ENCODE measurements around the gene CDK4. TPM values are rescaled to one million over a fixed set of nuclear protein-coding genes. Genes with fewer than 3 reads are reported as not detected.

Gene CDK4
- total and polyA plus RNA-seq, 2 of the 13 experiments (the other 11 are each of a cell fraction or from before 2014, with no cell fraction given): 191 to 209 TPM

GRCh38 chr12:57771873-57772428 lies 19.8 kb upstream of the CDK4 start, which contains the start of gene METTL1 (continued):
- TF ChIP-seq ASH2L (IDR thresholded peaks at IDR 0.05; ENCODE audit: insufficient read length, low read depth, low read length): peak; percentile 85
- TF ChIP-seq MNT (IDR thresholded peaks at IDR 0.05): peak; percentile 98
- TF ChIP-seq GLI4 (CRISPR knock-in tag; IDR thresholded peaks at IDR 0.05; ENCODE audit: borderline replicate concordance): no peak; the same call in 1 of the 2 replicates
- TF ChIP-seq ZFP91 (CRISPR knock-in tag; IDR thresholded peaks at IDR 0.05; ENCODE audit: borderline replicate concordance): peak; percentile 100
- no peak; the same call in 1 of the 2 replicates for TF ChIP-seq FOSL2 (CRISPR knock-in tag; IDR thresholded peaks at IDR 0.05)
- TF ChIP-seq ZNF740 (CRISPR knock-in tag; IDR thresholded peaks at IDR 0.05): no peak
- no peak for TF ChIP-seq RBM22 (optimal IDR thresholded peaks at IDR 0.05; ENCODE audit: low read length)
- TF ChIP-seq ZKSCAN5 (CRISPR knock-in tag; IDR thresholded peaks at IDR 0.05): no peak
- peak; percentile 41; the same call in 1 of the 2 replicates for TF ChIP-seq ZNF33B (CRISPR knock-in tag; IDR thresholded peaks at IDR 0.05)
- no peak; the same call in 1 of the 2 replicates for TF ChIP-seq ZNF451 (CRISPR knock-in tag; IDR thresholded peaks at IDR 0.05)
- peak; percentile 96 for TF ChIP-seq BORCS8-MEF2B (CRISPR knock-in tag; IDR thresholded peaks at IDR 0.05)
- TF ChIP-seq PREB (CRISPR knock-in tag; IDR thresholded peaks at IDR 0.05): no peak
- TF ChIP-seq MTA3 (CRISPR knock-in tag; IDR thresholded peaks at IDR 0.05): no peak
- peak; percentile 37; the same call in 1 of the 2 replicates for TF ChIP-seq ZNF124 (CRISPR knock-in tag; IDR thresholded peaks at IDR 0.05)
- TF ChIP-seq ZNF501 (CRISPR knock-in tag; IDR thresholded peaks at IDR 0.05): peak; percentile 96
- TF ChIP-seq NAIF1 (CRISPR knock-in tag; IDR thresholded peaks at IDR 0.05; ENCODE audit: borderline replicate concordance): peak; percentile 57; the same call in 1 of the 2 replicates
- TF ChIP-seq HMG20A (CRISPR knock-in tag; IDR thresholded peaks at IDR 0.05; ENCODE audit: borderline replicate concordance): no peak
- peak; percentile 69; the same call in 1 of the 2 replicates for TF ChIP-seq SIX4 (CRISPR knock-in tag; IDR thresholded peaks at IDR 0.05)
- TF ChIP-seq ZNF317 (CRISPR knock-in tag; IDR thresholded peaks at IDR 0.05): no peak; the same call in 1 of the 2 replicates
- TF ChIP-seq HES4 (CRISPR knock-in tag; IDR thresholded peaks at IDR 0.05; ENCODE audit: borderline replicate concordance): peak; percentile 56; the same call in 1 of the 2 replicates
- 0 out of 2 replicates have a peak, but pooled peaks have one; percentile 27 for TF ChIP-seq ARID3A (IDR thresholded peaks at IDR 0.05; ENCODE audit: low read depth, low read length)
- TF ChIP-seq ZSCAN25 (CRISPR knock-in tag; IDR thresholded peaks at IDR 0.05): 0 out of 2 replicates have a peak, but pooled peaks have one; percentile 61
- no peak for TF ChIP-seq ZNF879 (CRISPR knock-in tag; IDR thresholded peaks at IDR 0.05)
